ENCODE measurements around the gene CALN1. TPM values are rescaled to one million over a fixed set of nuclear protein-coding genes. Genes with fewer than 3 reads are reported as not detected.

CALN1 gene
- total RNA-seq, 1 donor from 2014 or later: not detected

GRCh38 chr7:71912476-71912875 lies 499.7 kb downstream of the CALN1 start:
- H3K4me3 ChIP-seq (ENCODE audit: low read depth, low read length): no peak overlapping the region
- TF ChIP-seq, protein P1, sequence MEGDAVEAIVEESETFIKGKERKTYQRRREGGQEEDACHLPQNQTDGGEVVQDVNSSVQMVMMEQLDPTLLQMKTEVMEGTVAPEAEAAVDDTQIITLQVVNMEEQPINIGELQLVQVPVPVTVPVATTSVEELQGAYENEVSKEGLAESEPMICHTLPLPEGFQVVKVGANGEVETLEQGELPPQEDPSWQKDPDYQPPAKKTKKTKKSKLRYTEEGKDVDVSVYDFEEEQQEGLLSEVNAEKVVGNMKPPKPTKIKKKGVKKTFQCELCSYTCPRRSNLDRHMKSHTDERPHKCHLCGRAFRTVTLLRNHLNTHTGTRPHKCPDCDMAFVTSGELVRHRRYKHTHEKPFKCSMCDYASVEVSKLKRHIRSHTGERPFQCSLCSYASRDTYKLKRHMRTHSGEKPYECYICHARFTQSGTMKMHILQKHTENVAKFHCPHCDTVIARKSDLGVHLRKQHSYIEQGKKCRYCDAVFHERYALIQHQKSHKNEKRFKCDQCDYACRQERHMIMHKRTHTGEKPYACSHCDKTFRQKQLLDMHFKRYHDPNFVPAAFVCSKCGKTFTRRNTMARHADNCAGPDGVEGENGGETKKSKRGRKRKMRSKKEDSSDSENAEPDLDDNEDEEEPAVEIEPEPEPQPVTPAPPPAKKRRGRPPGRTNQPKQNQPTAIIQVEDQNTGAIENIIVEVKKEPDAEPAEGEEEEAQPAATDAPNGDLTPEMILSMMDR (conservative IDR thresholded peaks at IDR 0.05; ENCODE audit: low read depth, low read length): no peak
- no peak for DNase-seq (ENCODE audit: low read depth)

GRCh38 chr7:71911051-71911450 lies 501.1 kb downstream of the CALN1 start:
- no peak overlapping the region for H3K4me3 ChIP-seq (ENCODE audit: low read depth, low read length)
- DNase-seq (ENCODE audit: low read depth): no peak
- TF ChIP-seq, protein P1 (conservative IDR thresholded peaks at IDR 0.05; ENCODE audit: low read depth, low read length): no peak

DNA sequence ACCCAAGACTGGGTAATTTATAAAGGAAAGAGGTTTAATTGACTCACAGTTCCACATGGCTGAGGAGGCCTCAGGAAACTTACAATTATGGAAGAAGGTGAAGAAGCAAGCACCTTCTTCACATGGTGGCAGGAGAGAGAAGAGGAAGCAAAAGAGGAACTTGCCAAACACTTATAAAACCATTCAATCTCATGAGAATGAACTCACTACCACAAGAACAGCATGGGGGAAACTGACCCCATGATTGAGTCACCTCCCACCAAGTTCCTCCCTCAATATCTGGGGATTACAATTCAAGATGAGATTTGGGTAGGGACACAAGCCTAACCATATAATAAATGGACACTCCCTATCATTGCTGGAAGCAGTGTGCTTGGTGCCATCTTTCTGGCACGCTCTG lies 506.3 kb downstream of the CALN1 start:
- DNase-seq (ENCODE audit: low read depth): no peak
- H3K4me3 ChIP-seq (ENCODE audit: low read depth, low read length): no peak overlapping the region
- TF ChIP-seq, protein P1 (conservative IDR thresholded peaks at IDR 0.05; ENCODE audit: low read depth, low read length): no peak

DNA sequence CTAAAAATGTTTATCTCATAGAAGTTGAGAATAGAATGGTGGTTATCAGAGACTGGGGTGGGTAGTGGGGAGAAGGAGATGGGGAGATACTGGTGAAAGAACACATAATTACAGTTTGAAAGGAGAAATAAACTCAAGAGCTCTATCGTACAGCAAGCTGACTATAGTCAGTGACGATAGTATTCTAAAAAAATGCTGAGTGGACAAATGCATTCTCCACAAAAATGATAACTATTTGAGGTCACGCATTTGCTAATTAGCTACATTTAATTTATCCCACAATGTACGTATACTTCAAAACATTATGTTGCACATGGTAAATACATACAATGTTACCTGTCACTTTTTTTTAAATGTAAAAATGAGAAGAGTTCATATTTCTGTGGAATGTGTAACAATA lies 507.7 kb downstream of the CALN1 start:
- TF ChIP-seq, protein P1 (conservative IDR thresholded peaks at IDR 0.05; ENCODE audit: low read depth, low read length): no peak
- no peak for DNase-seq (ENCODE audit: low read depth)

DNA sequence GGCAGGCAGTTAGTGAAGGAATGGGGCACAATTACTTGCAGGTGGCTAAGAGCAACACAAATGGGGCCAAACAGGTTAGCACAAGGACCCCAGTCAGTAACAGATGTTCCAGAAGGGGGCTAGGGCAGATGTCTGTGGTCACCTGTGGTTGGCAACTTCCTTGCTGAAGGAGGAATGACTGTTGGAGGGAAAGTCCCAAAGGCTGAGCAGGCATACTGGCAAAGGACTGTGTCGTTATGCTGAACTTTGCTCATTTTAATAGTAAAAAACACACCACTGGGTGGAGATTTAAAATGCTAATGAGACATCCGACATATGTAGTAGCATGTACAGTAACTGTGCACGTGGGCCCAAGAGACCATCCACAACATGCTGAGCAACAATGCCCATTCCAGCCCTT lies 511.6 kb downstream of the CALN1 start:
- DNase-seq (ENCODE audit: low read depth): no peak
- TF ChIP-seq, protein P1 (conservative IDR thresholded peaks at IDR 0.05; ENCODE audit: low read depth, low read length): no peak
- no peak overlapping the region for H3K4me3 ChIP-seq (ENCODE audit: low read depth, low read length)

More for the DNA sequence above, 507.7 kb downstream of the CALN1 start:
- H3K4me3 ChIP-seq (ENCODE audit: low read depth, low read length): no peak overlapping the region

- no peak overlapping the region for H3K4me3 ChIP-seq (ENCODE audit: low read depth, low read length)
- TF ChIP-seq, protein P1 (conservative IDR thresholded peaks at IDR 0.05; ENCODE audit: low read depth, low read length): no peak
- no peak for DNase-seq (ENCODE audit: low read depth)
Observed at GRCh38 chr7:71896535-71896934, 515.6 kb downstream of the CALN1 start.

- no peak for DNase-seq (ENCODE audit: low read depth)
- H3K4me3 ChIP-seq (ENCODE audit: low read depth, low read length): no peak overlapping the region
- TF ChIP-seq, protein P1 (conservative IDR thresholded peaks at IDR 0.05; ENCODE audit: low read depth, low read length): no peak
Observed at GRCh38 chr7:71886046-71886445, 526.1 kb downstream of the CALN1 start.

Measured in epithelial cell of proximal tubule (primary cell).